ENCODE data around the gene EREG.

DNA sequence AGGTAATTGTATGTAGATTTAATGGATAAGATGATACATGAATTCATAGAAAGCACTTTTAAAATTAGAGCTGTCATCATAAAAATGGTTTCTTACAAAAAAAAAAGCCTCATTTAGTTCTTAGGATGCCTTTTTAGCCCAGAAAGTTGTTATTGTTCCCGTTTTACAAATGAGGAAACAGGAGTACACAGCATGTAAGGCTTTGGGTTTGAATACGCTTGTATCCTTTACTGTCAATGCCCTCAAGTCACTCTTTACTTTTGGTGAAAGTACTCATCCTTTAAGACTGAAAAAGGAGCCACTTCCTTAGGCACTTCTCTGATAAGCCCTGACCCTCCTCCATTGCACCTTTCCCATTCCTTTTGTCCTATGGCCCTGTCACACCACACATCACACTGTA, 4.9 kb downstream of the EREG start:
- TF ChIP-seq, protein P1, sequence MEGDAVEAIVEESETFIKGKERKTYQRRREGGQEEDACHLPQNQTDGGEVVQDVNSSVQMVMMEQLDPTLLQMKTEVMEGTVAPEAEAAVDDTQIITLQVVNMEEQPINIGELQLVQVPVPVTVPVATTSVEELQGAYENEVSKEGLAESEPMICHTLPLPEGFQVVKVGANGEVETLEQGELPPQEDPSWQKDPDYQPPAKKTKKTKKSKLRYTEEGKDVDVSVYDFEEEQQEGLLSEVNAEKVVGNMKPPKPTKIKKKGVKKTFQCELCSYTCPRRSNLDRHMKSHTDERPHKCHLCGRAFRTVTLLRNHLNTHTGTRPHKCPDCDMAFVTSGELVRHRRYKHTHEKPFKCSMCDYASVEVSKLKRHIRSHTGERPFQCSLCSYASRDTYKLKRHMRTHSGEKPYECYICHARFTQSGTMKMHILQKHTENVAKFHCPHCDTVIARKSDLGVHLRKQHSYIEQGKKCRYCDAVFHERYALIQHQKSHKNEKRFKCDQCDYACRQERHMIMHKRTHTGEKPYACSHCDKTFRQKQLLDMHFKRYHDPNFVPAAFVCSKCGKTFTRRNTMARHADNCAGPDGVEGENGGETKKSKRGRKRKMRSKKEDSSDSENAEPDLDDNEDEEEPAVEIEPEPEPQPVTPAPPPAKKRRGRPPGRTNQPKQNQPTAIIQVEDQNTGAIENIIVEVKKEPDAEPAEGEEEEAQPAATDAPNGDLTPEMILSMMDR (IDR thresholded peaks at IDR 0.05 in 2 of 3, conservative IDR thresholded peaks at IDR 0.05 in 1 of 3; ENCODE audit: insufficient read depth in 2 of 3, low read depth in 1 of 3, low read length in 3 of 3) = no peak
- TF ChIP-seq POLR2A (conservative IDR thresholded peaks at IDR 0.05) (no peak), CBFB (CRISPR knock-in tag; IDR thresholded peaks at IDR 0.05) (no peak), MYNN (IDR thresholded peaks at IDR 0.05) (no peak), MYNN (CRISPR knock-in tag; IDR thresholded peaks at IDR 0.05) (no peak), U2AF2 (optimal IDR thresholded peaks at IDR 0.05; ENCODE audit: low read depth, low read length) (no peak)

Measured in K562 (cell line).